GM21576 (cell line): Measurements from ENCODE around the gene TMEM63A.
"Not testable (repeated sequence)": the region's sequence is repeated elsewhere in the genome, so short reads cannot be mapped to it uniquely, and the experiment has no call there.

Experiments
- ATAC-seq: cut with Tn5 transposase; IDR thresholded peaks from one replicate; pipeline ENCODE4 v1.9.1; 2021; ENCODE audit warnings: mild to moderate bottlenecking, moderate library complexity; ENCODE audit not compliant: unreplicated experiment

Gene TMEM63A

GRCh38 chr1:225806736-225807135, 75.4 kb downstream of the TMEM63A start:
- ATAC-seq: not testable (repeated sequence)

GRCh38 chr1:225806249-225806648, 75.9 kb downstream of the TMEM63A start:
- ATAC-seq: no peak

GRCh38 chr1:225801146-225801545, 81.0 kb downstream of the TMEM63A start:
- not testable (repeated sequence) for ATAC-seq

GRCh38 chr1:225796097-225796496, 86.1 kb downstream of the TMEM63A start:
- ATAC-seq: not testable (repeated sequence)
